Activated CD4-positive, alpha-beta T cell treated with anti-CD3 and anti-CD28 coated beads, Interleukin-2, amount 10 ng/mL, durations not matched to agents 7 days and 5 days (primary cell): ENCODE measurements around the gene SDCCAG8. TPM values are rescaled to one million over a fixed set of nuclear protein-coding genes. Genes with fewer than 3 reads are reported as not detected.

Experiments used
- CTCF ChIA-PET: fragments of 350-600 bp; sonication (Branson Sonifier 250); formaldehyde crosslinking; loops from one replicate; lab custom pipeline; 2021; ENCODE audit warnings: antibody characterized with exemption; lab: Charles Lee
- POLR2A ChIA-PET: fragments of 350-600 bp; sonication (Branson Sonifier 250); formaldehyde crosslinking; loops from one replicate; lab custom pipeline; 2021; ENCODE audit warnings: antibody characterized with exemption; lab: Charles Lee
- DNase-seq: peaks from one replicate; pipeline ENCODE4 v3.0.0-alpha.2; 2020
- H3K27ac Mint-ChIP-seq: one replicate; pipeline ENCODE4 v1.8.0; 2021; ENCODE audit warnings: mild to moderate bottlenecking, moderate library complexity, mixed read lengths
- H3K27me3 Mint-ChIP-seq: one replicate; pipeline ENCODE4 v1.8.0; 2021; ENCODE audit warnings: mixed read lengths
- H3K36me3 Mint-ChIP-seq: one replicate; pipeline ENCODE4 v1.8.0; 2021; ENCODE audit warnings: low read depth, mixed read lengths
- H3K4me1 Mint-ChIP-seq: one replicate; pipeline ENCODE4 v1.8.0; 2021; ENCODE audit warnings: mixed read lengths
- H3K4me3 Mint-ChIP-seq: one replicate; pipeline ENCODE4 v1.8.0; 2021; ENCODE audit warnings: mild to moderate bottlenecking, moderate library complexity, mixed read lengths
- H3K9me3 Mint-ChIP-seq: one replicate; pipeline ENCODE4 v1.8.0; 2021; ENCODE audit warnings: mixed read lengths
- total RNA-seq, 2 experiments: library from RNA; stranded (reverse); gene quantifications; one replicate each; pipeline ENCODE4 v1.2.3, GENCODE V29; 2021

The SDCCAG8 gene
- total RNA-seq, 2 experiments from 2014 or later: 23.8 to 26.4 TPM

DNA sequence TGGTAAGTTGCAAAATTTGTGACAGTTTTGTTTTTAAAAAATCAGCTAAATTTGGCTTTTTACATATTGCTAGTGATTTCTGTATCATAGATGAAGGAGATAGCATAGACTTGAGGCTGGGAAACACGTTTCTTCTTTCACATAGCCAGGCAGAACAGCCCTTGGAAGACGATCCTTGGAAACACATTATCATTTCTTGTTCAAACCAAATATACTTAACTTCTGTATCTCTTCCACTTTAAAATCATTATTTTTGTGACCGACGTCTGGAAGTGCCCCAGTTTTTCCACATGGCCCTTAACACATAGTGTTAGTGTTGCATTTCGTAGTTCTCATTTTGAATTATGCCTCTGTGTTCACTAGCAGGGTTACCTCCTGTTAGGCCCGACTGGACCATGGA is 193.5 kb downstream of the SDCCAG8 start:
- CTCF ChIA-PET: interaction anchor here (1.2 kb wide), 1 partner anchor 9 kb away, joined by 4 read pairs; no protein-coding TSS in a partner anchor

DNA sequence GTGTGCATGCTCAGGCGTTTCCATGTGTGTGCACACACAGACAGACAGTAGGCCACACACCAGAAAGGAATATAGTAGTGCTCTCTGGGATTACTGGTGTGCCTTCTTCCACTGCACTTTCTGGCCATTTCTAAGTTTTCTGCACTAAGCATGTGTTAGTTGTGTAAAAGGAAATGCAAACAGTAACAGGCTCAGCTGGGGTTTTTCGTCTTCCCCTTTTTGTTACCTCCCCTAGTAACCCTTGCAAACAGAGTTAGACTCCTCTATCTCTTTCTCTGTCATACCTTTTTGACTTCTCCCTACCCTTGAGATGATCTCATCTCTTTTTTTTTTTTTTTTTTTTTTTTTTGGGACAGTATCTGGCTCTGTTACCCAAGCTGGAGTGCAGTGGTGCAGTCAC is 196.3 kb downstream of the SDCCAG8 start:
- Mint-ChIP-seq H3K27ac (no peak overlapping the region), H3K4me1 (peaks cover 14% of the 10 kb centered on the region)

More for the DNA sequence above, 193.5 kb downstream of the SDCCAG8 start:
- no peaks in the 10 kb centered on the region for H3K9me3 Mint-ChIP-seq
- H3K36me3 Mint-ChIP-seq: peaks cover 5% of the 10 kb centered on the region
- no peak overlapping the region for H3K4me3 Mint-ChIP-seq
- DNase-seq: no peak
- H3K27me3 Mint-ChIP-seq: no peaks in the 10 kb centered on the region
- POLR2A ChIA-PET: no interaction called here
- peaks cover 14% of the 10 kb centered on the region for H3K4me1 Mint-ChIP-seq
- no peak overlapping the region for H3K27ac Mint-ChIP-seq

DNA sequence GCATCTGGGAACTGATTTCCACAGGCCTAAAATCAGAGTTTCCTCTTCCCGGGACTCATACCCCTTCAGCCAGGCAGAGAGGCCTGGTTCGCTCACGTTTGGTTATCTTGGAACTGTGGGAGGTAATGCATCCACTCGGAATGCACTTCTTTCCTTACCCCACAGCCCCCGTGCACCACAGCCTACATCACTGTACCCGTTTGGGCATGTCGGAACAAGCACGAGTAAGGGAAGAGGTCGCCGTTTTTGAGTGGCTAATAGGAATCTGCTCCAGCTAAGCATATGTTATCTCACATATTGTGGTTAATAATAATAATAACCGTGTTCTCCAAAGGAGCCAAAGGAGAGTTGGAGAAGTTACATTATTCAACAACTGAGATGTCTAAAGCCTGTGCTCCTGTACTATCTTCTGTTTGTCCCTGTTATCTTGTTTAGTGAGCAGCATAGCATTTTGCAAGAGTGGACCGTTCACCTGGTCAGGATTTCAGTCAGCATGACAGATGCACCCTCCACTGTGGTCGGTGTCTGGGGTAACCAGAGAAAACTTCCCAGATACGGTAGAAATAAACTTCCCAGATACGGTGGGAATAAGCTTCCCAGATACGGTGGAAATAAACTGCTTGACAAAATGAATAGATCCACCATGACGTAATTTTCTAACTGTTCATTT is 198.6 kb downstream of the SDCCAG8 start:
- ChIA-PET CTCF (no interaction called here), POLR2A (no interaction called here)
- no peak for DNase-seq
- H3K9me3 Mint-ChIP-seq: no peaks in the 10 kb centered on the region
- no peaks in the 10 kb centered on the region for H3K27me3 Mint-ChIP-seq
- H3K4me1 Mint-ChIP-seq: peaks cover 8% of the 10 kb centered on the region
- H3K27ac Mint-ChIP-seq: no peak overlapping the region
- H3K4me3 Mint-ChIP-seq: no peak overlapping the region
- no peaks in the 10 kb centered on the region for H3K36me3 Mint-ChIP-seq

More for the DNA sequence above, 196.3 kb downstream of the SDCCAG8 start:
- Mint-ChIP-seq H3K27me3 (no peaks in the 10 kb centered on the region), H3K4me3 (no peak overlapping the region), H3K9me3 (no peaks in the 10 kb centered on the region), H3K36me3 (peaks cover 2% of the 10 kb centered on the region)
- no peak for DNase-seq
- POLR2A ChIA-PET: no interaction called here
- CTCF ChIA-PET: interaction anchor here (0.6 kb wide), 2 partner anchors 259 to 593 kb away, joined by 3 read pairs; no protein-coding TSS in a partner anchor

DNA sequence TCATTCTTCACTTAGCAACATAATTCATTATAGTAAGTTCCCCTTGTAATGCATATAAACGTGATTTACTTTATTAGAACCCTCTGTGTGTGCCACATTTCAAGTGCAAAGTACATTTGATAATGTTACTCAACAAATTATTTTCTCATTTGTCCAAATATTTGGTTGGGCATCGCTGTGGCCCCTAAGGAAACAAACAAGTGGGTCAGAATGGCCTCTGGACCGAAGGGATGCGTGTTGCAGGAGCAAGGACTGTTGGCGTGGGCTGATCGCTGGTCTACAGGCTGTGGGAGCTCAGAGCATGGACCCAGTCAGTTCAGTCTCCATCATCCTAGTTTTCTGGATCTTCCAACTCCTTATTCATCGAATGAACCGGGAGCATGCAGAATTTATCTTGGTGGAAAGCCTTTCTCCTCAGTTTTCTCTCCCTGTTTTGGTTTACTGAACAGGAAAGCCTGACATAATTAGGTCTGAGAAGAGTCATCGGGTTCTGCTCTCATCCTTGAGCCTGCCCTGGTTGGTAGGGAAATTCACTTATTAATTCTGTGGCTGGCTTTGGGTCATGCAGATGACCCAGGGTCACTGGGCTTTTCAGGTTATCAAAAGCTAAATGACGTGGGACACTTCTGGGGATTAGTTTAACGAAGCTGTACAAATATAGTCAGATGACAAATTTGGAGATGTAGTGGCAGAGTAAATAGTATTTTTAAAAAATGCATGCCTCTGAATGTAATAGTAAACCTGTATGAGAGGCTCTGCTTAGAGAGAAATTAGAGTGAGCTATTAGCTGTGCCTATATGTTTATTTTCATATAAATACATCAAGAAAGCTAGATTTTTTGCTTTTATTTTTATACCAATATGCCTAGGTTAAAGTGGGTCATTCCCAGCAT is 200.2 kb downstream of the SDCCAG8 start:
- Mint-ChIP-seq H3K36me3 (no peaks in the 10 kb centered on the region), H3K4me3 (no peak overlapping the region), H3K9me3 (no peaks in the 10 kb centered on the region), H3K27me3 (no peaks in the 10 kb centered on the region), H3K27ac (no peak overlapping the region), H3K4me1 (peaks cover 8% of the 10 kb centered on the region)
- DNase-seq: no peak
- CTCF ChIA-PET: no interaction called here
- POLR2A ChIA-PET: no interaction called here

DNA sequence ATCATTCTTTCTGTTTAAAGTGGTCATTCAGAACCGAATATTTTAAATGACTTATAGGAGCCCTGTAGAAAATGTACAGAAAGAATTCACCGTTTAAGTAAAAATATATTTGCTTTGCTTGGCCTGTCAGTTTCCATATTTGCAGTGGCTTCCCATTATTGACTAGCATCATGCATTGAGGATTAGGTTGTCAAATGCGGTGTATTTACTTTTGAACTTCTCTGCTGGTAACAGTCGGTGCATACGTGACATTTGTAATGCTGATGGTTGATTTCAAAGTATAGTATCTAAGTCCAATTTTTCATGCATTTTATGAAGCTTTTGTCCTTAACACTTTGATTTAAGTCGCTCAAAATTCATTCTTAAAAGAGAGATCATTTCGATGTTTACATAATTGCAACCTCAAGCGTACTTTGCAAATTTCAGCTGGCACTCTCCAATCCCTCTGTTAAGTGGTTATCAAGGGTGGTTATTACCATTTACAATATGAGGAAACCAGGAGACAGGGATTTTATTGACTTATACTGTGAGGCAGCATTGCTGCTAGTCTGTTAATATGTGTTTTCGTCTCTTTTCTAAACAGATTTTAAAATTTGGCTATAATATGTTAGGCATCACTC is 201.6 kb downstream of the SDCCAG8 start:
- POLR2A ChIA-PET: no interaction called here
- Mint-ChIP-seq H3K36me3 (no peaks in the 10 kb centered on the region), H3K4me3 (no peak overlapping the region), H3K9me3 (no peaks in the 10 kb centered on the region), H3K27ac (no peak overlapping the region), H3K27me3 (no peaks in the 10 kb centered on the region), H3K4me1 (peaks cover 8% of the 10 kb centered on the region)
- CTCF ChIA-PET: no interaction called here
- DNase-seq: no peak

DNA sequence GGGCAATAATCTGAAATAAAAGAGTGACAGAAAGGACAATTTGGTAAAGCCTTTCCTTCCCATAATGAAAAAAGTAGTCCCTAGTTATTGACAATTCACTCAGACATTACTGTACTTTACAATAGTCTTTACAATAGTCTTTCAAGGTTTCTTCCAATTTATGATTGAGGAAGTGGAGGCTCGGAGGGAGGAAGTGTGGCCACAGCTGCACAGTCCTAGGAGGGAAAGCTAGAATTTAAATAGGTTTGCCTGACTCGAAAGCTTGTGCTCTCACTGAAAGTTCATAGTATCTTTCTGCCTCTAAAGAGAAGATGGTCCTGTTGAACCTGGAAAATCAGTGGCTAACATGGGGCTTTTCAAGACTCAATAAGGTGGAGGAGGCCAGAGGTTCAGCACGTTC is 203.2 kb downstream of the SDCCAG8 start:
- Mint-ChIP-seq H3K27ac (no peak overlapping the region), H3K36me3 (peaks cover 1% of the 10 kb centered on the region), H3K27me3 (no peaks in the 10 kb centered on the region), H3K4me1 (peaks cover 8% of the 10 kb centered on the region), H3K9me3 (no peaks in the 10 kb centered on the region), H3K4me3 (no peak overlapping the region)
- ChIA-PET CTCF (interaction anchor here (0.7 to 1.4 kb wide), 2 partner anchors 9 to 12 kb away, joined by 3 to 4 read pairs; no protein-coding TSS in a partner anchor), POLR2A (no interaction called here)
- no peak for DNase-seq

DNA sequence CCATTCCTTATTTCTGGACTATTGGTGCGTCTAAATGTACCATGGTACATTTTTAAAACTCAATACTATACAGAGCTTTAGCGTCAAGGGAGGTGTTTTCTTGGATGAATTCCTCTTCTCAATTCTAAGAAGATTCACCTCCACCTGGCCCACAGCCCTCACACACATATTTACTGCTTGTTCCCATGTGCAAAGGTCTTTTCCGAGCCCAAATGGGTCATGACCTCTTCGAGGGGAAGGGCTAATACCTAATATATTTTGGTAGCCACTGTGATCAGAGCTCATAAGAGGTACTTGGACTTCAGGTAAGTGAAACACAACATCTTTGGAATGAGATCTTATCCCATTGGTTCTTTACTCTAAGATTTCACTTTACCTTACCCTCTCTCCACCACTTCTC is 205.9 kb downstream of the SDCCAG8 start:
- Mint-ChIP-seq H3K9me3 (no peaks in the 10 kb centered on the region), H3K27ac (no peak overlapping the region), H3K27me3 (no peaks in the 10 kb centered on the region), H3K4me1 (peaks cover 8% of the 10 kb centered on the region), H3K4me3 (no peak overlapping the region), H3K36me3 (peaks cover 1% of the 10 kb centered on the region)
- ChIA-PET CTCF (no interaction called here), POLR2A (no interaction called here)
- no peak for DNase-seq

DNA sequence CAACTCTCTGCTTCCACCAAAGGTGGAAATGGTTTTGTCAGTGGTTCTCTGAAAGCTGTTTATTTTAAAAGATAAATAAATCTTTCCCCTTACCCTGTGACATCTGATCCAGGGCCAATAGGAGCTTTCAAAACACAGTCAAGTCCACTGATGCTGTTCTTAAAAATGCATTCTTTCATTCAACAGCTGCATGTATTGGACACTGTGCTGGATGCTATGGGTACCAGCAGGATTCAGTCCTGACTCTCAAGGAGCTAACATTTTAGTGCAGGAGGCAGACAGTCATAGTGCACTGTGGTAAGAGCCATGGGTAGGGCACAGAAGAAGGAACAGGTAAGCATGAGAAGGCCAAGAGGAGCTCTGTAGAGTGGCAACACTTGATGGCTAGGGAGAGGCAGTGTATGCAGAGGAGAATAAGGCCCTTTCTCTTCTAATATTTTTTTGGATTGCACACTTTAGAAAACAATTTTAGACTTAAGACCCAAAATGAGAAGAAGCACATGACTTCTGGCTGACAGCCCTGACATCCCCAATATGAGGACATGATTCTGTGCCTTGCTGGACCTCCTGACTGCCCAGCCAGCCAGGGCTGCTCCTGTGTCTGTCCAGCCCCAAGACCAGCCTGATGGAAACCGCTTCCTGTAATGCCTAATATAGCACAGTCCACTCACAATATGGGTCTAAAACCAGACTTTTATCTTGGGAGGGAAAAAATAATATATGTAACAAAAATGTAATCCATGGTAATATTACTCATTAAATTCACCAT is 207.3 kb downstream of the SDCCAG8 start:
- POLR2A ChIA-PET: no interaction called here
- H3K27me3 Mint-ChIP-seq: no peaks in the 10 kb centered on the region

DNA sequence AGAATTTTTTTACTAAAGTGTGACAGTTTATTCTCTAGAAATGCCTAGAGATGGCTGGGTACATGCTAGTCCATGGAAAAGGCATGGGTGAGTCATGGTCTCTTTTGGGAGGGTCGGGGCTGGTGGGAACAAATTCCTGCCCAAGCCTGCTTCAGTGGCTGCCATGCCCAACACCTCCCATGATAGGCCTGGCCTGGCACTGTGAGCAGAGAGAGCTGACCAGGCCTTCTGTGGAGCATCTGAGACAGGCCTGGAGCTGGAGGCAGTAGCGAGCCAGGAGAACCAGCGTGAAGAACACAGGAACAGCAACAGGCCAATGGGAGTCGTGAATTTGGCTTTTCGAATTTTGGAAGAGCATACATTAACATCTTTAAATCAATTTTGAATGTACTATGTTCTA is 209.2 kb downstream of the SDCCAG8 start:
- POLR2A ChIA-PET: no interaction called here
- no peak overlapping the region for H3K27ac Mint-ChIP-seq
- CTCF ChIA-PET: interaction anchor here (0.6 to 0.7 kb wide), 2 partner anchors 20 to 66 kb away, joined by 3 read pairs; no protein-coding TSS in a partner anchor
- no peaks in the 10 kb centered on the region for H3K4me1 Mint-ChIP-seq
- H3K9me3 Mint-ChIP-seq: no peaks in the 10 kb centered on the region
- no peaks in the 10 kb centered on the region for H3K27me3 Mint-ChIP-seq
- no peak overlapping the region for H3K4me3 Mint-ChIP-seq
- peaks cover 1% of the 10 kb centered on the region for H3K36me3 Mint-ChIP-seq
- no peak for DNase-seq

More for the DNA sequence above, 207.3 kb downstream of the SDCCAG8 start:
- H3K4me1 Mint-ChIP-seq: peaks cover 8% of the 10 kb centered on the region
- H3K9me3 Mint-ChIP-seq: no peaks in the 10 kb centered on the region
- no peak for DNase-seq
- H3K27ac Mint-ChIP-seq: no peak overlapping the region
- CTCF ChIA-PET: interaction anchor here (1.2 kb wide), 1 partner anchor 8 kb away, joined by 4 read pairs; no protein-coding TSS in a partner anchor
- H3K36me3 Mint-ChIP-seq: peaks cover 1% of the 10 kb centered on the region
- no peak overlapping the region for H3K4me3 Mint-ChIP-seq

DNA sequence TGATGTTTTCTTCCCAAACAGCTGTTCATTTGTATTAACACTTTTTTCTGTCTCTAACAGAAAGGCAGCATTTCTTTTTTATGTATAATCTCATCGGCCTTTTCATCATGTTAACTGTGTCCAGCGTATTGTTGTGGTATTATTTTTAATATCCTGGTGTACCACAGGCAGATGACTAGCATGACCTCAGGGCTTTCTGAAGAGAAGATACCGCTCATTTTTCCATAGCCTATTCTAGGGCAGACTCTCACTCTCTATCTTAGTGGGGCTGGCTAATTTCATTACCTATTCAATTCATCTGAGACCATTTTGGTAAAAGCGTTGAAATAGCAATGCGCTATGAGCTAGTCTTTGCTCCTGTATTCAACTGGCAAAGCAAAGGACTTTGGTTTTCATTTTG is 209.9 kb downstream of the SDCCAG8 start:
- DNase-seq: no peak
- H3K4me3 Mint-ChIP-seq: no peak overlapping the region
- ChIA-PET POLR2A (no interaction called here), CTCF (no interaction called here)
- no peaks in the 10 kb centered on the region for H3K9me3 Mint-ChIP-seq
- peaks cover 1% of the 10 kb centered on the region for H3K36me3 Mint-ChIP-seq
- H3K27me3 Mint-ChIP-seq: no peaks in the 10 kb centered on the region
- no peak overlapping the region for H3K27ac Mint-ChIP-seq
- no peaks in the 10 kb centered on the region for H3K4me1 Mint-ChIP-seq

DNA sequence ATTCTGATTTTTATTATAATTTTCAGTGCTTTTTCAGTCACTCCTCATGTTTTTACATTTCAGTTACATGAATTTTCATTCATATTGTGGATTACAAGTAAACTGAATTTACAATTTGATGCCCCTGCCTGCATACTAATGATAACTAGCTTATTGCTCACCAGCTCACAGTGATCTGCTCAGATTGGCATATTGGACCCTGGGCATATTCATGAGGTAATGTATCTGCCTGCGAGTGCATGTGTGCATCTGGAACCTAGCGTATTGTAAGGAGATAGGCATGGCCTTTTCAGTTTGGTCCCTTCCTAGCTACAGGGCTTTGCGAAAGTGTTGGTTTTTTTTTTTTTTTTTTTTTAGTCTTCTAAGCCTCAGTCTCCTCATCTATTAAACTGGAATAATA is 213.7 kb downstream of the SDCCAG8 start:
- no peaks in the 10 kb centered on the region for H3K27me3 Mint-ChIP-seq
- no peaks in the 10 kb centered on the region for H3K9me3 Mint-ChIP-seq
- CTCF ChIA-PET: interaction anchor here (0.7 kb wide), 2 partner anchors 71 to 323 kb away, joined by 3 read pairs; no protein-coding TSS in a partner anchor
- no peak overlapping the region for H3K27ac Mint-ChIP-seq
- DNase-seq: no peak
- no peaks in the 10 kb centered on the region for H3K36me3 Mint-ChIP-seq
- POLR2A ChIA-PET: no interaction called here
- peaks cover 10% of the 10 kb centered on the region for H3K4me1 Mint-ChIP-seq
- no peak overlapping the region for H3K4me3 Mint-ChIP-seq

DNA sequence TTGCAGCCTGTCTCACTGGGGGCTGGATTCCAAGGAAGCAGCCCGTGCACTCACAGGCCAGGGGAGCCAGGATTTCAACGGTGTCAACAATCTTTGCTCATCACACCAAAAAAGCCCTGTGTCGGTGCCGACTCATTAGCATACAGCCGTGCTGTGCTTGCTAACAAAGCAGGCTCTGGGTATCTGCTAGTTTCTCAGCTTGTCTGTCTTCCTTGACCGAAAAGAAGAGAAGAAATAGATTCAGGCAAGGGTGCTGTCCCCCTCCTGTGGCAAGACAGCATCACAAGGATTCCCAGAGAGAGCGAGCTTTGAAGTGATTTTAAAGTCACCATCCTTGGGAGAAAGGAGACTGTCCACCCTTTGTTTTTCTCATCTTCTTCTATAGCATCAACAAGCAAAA is 214.7 kb downstream of the SDCCAG8 start:
- no peak for DNase-seq
- Mint-ChIP-seq H3K27me3 (no peaks in the 10 kb centered on the region), H3K9me3 (no peaks in the 10 kb centered on the region), H3K4me3 (no peak overlapping the region), H3K36me3 (no peaks in the 10 kb centered on the region), H3K4me1 (peaks cover 10% of the 10 kb centered on the region), H3K27ac (no peak overlapping the region)
- POLR2A ChIA-PET: no interaction called here
- CTCF ChIA-PET: interaction anchor here (1.5 kb wide), 1 partner anchor 8 kb away, joined by 4 read pairs; no protein-coding TSS in a partner anchor
